Germinal center (tissue), 1 donor: Measurements from ENCODE around the gene CDH4.

Experiments used
- DNase-seq: peaks from one replicate; pipeline ENCODE4 v3.0.0; 2012; ENCODE audit warnings: mixed read lengths, low spot score

CDH4 gene

DNA sequence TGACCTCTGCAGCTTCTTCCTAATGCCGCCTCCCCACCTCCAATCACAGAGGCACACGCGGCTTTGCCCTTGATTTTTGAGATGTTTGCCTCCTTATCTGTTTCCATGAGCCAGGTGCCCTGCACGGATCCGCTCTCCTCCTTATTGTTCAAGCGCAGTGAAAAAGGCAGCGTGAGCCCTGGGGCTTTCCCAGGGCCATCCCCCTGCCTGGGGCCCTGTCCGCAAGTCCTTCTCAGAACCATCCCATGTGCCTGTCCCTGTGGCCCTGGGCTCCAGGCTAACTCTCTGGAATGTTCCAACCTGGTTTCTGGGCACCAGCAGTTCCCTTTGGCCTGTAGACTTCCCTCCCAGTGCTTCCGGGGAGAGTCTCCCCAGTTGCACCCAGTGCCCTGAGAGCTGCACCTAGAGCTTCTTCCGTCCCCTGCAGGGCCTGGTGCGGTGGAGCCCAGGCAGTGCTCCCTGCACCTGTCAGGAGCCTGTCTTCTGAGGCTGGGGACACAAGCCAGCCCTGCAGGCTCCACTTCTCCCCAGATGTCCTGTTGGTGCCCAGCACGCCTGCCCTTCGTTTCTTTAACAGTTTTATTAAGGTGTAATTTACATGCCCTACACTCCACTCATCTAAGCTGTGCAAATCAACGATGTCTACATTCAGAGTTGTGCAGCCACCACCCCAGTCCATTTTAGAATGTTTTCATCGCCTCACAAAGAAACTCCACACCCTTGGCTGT lies 330.3 kb downstream of the CDH4 start:
- no peak for DNase-seq

DNA sequence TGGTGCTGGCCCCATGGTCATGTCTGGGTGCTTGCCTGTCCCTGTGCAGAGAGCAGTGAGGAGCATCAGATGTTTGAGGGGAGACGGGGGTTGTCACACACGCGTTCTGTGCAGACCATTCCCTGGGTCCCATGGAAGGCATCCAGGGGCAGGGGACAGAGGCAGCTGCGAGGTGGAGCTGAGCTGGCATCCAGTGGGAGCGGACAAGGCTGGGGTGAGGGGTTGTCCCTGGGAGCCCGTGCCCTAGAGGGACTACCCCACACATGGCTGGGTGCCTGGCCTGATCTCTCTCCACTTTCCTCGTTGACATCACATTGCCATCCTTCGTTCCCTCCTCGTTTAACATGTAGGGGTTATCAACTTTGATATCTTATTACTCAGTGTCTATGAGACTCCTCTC lies 331.3 kb downstream of the CDH4 start:
- DNase-seq: no peak

DNA sequence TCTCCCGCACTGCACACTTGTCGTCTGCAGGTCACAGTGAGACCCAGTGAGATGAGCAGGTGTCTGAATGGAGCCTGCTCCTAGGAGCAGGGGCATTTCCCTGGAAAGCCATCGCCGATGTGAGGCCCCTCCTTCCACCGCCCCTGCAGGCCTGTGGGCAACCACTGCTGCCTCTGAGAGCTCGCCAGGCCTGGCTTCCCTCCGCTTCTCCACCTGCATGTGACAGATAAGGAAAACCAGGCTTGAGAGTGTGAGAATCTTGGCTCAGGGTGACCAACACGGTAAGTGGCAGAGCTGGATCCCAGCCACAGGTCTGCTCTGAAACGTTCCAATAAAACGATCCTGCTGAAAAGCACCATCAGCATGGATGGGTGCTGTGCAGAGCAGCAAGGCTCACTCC lies 332.8 kb downstream of the CDH4 start:
- DNase-seq: no peak

DNA sequence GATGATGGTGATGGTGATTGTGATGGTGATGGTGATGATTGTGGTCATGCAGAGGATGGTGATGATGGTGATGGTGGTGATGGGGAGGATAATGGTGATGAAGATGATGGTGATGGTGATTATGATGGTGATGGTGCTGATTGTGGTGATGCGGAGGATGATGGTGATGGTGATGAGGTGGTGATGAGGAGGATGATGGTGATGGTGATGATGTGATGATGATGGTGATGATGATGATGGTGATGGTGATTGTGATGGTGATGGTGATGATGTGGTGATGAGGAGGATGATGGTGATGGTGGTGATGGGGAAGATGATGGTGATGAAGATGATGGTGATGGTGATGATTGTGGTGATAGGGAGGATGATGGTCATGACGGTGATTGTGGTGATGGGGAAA lies 333.7 kb downstream of the CDH4 start:
- no peak for DNase-seq

DNA sequence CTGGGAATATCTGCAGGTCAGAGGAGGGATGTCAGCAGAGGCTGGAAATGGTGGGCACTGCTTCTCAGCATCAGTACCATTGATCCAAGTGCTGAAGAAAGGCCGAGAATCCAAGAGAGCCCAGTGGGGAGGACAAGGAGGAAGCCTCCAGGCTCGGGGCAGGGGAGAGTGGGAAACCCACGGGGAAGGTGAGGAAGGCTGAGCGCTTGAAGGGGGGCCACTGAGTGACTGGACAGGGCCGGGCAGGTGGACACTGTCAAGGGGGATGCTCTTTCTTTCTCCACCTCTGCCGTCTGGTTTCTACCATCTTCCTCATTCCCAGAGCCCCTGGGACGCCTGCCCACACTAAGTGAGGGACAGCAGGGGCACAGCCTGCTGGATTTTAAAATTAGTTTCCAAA lies 335.0 kb downstream of the CDH4 start:
- no peak for DNase-seq

DNA sequence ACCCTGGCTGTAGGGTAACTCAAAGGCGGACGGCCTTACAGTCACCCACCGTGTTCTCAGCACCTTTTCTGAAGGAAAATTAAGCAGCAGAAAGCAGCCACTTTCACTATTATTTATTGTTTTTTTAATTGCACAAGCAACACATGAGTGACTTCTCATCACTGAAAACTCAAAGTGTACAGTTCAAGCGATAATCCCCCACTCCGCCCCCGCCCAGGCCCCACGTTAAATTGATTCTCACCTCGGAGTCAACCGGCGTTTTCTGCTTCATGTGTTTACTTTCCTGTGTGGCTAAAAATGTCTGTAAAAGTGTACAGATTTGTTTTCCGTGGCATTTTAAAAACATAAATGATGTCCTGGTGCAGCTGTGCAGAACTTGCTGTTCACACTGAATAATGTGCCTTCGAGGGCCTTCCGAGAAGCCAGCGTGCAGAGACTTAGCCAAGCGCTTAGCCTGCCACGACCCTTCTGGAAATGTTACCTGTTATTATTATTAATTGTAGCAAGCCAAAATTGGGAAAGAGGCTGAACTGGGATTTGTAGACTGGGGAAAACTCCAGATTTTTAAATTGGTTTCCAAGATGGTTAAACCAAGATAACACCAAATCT lies 335.7 kb downstream of the CDH4 start:
- no peak for DNase-seq

DNA sequence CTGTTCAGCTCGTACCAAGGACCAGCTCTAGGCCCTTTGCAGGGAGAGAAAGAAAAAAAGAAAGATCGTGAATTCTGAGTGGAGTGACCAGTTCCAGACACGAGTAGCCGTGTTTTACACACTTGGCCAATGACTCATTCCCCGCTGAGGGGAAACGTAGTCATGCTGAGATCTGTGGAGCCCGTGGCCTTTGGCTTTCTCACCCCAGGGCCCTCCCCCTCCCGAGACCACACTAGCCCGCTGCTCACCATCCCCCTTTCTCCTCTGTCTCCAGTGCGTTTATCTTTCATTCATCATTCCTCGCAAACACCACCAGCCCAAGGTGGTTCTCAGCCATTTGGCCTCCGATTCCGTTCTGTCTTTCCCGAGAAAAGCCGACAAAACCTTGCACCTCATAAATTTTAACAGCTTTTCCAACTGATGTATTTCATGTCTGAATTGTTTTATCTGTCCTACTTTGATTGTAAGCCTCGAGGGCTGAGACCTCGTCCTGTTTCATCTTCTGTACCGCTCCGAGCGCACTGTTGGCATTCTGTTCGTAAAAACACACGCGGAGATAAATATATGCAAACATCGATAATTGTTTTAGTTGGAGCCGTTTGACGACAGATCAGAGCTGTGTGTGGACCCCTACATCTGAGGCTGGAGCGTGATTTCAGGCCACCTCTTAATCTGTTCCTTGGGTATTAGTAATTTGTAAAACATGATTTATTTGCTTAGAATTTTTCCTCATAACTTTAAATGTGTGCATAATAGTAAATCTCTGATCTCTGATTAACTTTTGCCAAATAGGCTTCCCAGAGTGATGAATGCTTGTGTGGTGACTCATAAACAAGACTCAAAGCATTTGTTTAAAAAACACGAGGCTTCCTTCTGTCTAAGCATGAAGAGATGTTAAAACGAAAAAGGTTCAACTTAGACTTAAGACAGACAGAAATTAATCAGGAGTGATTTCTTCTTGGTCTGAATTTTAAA lies 336.6 kb downstream of the CDH4 start:
- no peak for DNase-seq

DNA sequence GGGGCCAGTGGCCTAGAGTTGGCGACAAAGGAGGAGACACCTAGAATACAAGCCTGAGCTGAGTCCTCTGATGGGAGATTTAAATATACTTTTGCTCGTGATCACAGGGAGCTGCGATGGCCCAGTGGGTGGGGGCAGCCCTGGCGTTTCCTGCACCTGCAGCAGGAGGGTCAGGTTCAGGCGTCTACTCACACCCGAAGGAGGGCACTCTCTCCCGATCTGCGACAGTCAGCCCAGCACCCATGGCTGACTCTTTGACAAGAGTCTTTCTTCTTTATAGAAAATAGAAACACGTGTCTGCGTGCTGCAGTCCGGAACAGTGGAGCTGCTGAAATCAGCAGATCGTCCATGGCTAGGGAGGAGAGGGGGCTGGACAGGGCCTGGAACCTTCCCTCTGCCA lies 338.2 kb downstream of the CDH4 start:
- no peak for DNase-seq

DNA sequence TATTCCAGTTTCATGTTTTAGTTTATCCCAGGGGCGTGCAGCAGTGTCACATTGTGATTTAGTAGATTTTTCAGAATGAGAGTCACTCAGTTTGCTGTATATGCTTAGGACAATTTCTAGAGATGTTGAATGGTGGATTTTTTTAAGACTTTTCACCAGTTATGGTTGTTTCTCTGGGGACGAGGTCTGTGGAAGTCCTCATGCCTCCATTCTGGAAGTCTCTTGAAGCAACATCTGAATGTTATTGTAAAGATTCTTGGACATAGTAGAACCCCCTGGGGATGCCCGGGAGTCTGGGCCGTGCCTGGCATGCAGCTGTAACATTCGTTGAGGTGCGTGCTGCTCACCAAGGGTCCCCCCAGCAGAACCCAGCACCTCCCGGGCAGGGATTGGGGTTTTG lies 341.5 kb downstream of the CDH4 start:
- no peak for DNase-seq

DNA sequence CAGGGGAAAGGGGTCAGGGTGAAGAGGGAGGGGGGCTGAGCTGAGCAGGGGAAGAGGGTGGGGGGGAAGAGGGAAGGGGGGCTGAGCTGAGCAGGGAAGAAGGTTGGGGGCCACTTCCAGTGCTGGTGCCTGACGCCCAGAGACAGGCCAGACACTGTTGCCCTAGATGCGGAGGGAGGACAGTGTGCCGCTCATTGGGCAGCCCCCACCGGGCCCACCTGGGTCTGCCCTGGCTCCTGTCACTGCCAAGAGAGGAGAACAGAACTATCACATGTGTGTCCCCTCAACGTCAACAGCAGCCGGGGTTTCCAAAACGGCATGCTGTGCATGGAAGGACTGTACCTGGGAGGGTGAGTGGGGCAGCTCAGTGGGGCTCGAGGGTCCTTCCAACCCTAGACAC lies 342.1 kb downstream of the CDH4 start:
- DNase-seq: no peak

DNA sequence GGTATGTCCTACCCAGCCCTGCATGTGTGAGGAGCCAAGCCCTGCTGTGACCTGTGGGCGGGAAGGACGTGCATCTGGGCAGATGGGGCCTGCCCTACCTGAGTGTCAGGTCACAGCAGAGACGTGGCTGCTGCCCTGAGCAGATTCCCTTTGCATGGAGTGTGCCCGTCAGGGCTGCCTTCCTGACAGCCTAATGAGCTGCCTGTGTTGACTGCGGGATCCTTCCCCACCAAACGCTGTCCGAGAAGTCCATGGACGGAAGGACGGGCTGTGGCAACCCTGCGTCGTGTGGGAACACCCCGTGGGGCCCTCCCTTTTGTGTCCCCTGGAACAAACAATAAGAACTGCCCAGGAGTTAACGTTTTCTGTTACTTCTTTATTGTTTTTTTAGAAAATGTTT lies 343.2 kb downstream of the CDH4 start:
- DNase-seq: no peak

DNA sequence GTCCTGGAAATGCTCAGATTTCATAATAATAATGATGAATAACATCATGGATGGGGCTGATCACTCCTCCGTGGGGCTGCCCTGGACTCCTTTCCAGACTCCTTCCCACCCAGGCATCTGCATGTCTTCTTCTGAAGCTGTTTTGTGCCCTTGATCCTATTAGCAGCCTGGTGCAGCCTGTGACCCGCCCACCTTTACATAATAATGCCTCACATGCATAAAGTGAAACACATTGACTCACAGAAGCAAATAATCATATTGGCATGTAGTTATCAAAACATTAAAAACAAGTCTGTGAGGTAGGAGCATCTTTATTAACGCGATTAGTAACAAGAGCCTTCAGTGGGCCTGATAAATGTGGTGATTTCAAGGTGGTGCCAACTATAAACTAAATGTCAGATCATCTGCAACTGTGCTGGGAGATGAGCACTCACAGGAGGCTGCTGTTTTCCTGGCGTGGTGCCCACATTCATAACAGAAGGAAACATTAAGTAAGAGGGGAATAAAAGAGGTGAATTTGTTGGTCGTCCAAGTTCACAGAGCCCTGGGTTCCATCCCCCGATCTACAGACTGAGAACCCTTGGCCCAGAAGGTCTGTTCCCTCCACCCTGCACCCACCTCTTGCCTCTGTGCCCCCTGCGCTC lies 344.7 kb downstream of the CDH4 start:
- DNase-seq: no peak

DNA sequence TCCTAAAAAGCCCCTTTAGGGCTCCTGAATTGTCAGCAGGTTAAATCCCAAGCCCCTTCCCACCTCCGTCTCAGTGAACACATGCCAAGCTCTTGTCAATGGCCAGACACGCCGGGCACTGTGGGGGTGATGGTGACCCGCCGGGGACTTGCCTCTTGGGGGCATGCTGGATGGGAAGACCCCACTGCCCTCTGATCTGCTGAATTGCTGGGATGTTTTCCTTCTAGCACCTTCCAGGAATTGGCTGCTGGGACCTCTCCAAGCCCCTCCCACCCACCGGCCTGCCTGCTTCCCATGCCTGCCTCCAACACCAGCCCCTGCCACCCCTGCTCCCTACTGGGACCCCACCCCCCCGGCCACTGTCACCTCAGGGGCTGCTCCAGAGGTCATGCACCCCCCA lies 345.9 kb downstream of the CDH4 start:
- DNase-seq: no peak

DNA sequence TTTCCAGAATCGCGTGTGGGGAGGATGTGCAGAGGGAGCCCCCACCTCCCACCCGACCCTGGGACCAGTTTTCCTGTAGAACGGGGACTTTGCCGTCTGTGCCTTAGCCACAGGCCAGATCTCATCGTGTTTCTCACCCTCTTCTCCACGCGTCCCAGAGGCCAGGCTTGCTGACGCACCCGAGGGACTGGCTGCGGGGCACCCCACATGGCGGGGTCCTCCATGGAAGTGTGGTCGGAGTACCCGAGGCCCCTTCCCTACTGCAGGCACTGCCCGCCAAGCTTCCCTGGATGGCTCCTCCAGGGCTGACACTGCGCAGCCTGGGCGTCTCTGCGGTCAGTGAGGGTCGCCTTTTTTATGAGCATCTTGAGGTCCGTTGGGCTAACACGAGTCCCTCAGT lies 346.5 kb downstream of the CDH4 start:
- no peak for DNase-seq

DNA sequence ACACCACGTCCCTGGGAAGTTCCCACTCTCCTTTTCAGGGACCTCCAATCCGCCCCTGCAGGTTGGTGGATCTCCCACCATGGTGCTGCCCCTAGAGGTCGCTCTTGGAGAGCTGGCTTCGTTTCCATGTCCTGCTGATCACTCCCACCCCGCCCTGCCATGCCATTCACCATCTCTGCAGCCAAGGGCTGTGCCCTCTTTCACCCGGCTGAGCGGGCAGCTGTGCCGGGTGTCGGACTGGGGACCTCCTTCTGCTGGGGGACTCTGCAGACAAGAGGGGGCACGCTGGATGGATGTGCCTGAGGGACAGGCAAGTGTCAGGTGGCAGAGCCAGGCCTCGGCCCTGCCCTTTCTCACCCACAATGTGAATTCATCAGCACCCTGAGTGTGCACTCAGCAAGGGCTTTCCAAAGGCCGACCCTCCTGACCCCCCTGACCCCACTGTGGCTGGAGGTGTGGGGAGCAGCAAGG lies 347.0 kb downstream of the CDH4 start:
- no peak for DNase-seq

DNA sequence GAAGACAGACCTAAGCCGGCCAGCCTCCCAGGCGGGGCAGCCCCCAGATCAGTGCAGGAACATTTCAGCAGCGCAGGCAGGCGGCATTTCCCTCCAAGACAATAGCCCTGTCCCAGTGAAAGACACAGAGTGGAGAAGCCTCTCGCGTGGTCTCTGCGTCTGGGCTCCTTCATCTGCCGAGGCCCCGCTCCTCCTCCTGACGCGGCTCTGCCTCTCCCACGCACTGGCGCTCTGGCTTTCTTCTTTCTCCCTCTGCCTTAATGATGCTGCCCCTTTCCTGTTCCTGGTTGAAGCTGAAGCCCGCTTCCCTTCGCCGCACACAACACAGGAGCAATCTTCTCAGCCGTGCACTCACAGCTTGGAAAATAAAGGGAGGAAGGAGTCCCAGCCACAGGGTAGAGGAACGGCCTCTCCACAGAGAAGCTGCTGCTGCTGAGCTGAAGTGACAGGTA lies 347.5 kb downstream of the CDH4 start:
- DNase-seq: no peak

DNA sequence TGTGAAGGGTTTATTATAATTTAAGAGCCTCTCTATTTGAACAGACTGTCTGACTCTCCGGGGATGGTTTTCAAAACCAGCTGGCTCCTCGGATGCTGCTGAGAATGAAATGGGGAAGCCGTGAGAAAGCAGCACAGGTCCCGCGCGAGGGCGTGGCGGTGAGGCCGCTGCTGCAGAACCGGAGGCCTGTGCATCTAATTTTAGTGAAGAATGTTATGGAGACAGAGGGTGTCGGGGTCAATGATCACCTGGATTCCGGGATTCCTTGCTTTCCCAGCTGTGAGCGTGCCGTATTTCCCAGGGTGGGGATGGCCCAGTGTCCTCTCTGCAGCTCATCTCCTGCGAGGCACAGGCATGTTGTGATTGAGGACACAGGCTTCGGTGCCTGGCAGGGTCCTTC lies 348.0 kb downstream of the CDH4 start:
- DNase-seq: no peak

DNA sequence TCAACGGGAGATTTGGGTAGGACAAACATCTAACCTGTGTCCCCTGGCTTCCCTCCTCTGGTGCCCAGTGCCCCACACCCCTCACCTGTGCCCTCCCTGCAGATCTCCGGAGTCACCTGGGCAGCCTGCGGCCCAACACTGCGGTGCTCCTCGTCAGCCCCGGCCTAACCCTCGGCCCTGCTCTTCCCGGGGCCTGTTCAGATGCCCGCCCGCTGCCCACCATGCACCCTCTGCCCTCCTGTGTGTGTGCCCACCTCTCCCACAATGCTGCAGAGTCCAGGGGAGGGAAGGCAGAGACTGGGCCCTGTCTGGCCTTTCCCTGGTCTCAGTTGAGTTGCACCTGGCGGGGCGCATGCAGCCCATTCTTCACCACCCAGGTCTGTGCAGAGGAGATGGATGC lies 349.3 kb downstream of the CDH4 start:
- no peak for DNase-seq

DNA sequence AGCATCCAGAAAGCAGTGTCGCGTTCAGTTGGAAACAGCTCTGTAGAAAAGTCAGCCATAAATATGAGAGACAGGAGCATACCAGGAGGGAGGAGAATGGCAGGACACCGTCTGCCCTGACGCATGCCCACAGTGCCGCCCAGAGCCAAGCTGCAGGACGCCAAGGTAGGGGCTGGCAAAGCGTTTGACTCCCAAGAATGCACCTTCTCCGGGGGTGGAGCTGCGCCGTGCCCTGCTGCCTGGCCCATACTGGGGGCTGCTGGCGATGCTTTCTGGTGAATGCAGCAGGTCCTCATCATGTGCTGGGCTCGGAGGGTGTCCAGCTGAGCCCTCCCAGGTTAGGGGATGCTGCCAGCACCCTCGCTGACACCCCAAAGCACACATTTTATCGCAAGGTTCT lies 349.8 kb downstream of the CDH4 start:
- DNase-seq: no peak

DNA sequence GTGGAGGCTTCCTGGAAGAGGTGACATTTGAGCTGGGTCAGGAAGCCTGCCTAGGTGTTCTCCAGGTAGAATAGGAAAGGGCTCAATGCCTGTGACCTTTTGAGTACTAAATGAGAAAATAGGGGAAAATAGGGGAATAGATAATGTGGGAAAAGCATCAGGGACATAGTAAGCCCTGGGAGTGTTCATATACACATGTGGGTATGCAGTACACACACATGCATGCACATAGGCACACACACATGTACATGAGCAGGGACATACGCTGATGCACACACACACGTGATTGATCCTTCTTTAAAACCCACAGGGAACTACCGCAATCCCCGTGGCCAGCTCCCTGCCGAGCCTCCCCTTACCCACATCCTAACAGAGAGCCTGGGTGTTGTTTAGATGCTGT lies 351.7 kb downstream of the CDH4 start:
- no peak for DNase-seq

DNA sequence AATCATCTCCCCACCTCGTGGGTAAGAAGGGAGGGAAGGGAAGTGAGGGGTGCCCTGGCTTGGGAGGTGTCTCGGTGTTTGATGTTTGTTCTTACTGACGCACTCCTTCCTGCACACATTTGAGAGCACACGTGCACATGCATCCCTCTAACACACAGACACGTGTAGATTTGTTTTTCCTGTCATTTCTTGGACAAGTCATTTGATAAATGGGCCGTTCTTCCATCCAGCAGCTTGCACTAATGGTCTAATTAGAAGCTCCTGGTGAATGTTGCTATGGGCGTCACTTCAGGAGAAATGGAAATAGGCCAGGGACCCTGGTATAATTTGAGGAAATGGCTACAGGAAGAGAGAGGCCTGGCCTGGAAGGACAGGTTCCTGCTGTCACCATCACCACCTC lies 352.5 kb downstream of the CDH4 start:
- no peak for DNase-seq

DNA sequence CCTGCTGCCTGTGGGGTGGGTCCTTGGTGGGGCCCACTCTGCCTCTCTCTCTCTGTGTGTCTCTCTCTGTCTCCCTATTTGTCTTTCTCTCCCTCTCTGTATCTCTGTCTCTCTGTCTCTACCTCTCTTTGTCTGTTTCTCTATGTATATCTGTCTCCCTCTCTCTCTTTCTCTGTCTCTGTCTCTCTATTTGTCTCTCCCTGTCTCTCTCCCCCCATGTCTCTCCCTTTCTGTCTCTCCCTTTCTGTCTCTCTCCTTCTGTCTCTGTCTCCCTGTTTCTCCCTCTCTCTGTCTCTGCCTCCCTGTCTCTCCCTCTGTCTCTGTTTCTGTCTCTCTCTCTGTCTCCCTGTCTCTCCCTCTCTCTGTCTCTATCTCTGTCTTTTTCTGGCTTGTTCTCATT lies 353.2 kb downstream of the CDH4 start:
- DNase-seq: no peak
